Stimulated activated effector memory CD8-positive, alpha-beta T cell treated with anti-CD3 and anti-CD28 coated beads, Interleukin-12 subunit alpha, Interleukin-12 subunit beta, amount 100 ng/mL, for 72 hours (primary cell): ENCODE data around the gene HDAC9.

Experiments
- ATAC-seq: fragments of 150-1000 bp; cut with Tn5 transposase; 2 replicates; pipeline ENCODE4 v1.10.0; 2021
- DNase-seq, 2 donors: peaks; one replicate each; pipeline ENCODE4 v3.0.0; 2021 to 2022; ENCODE audit warnings: low spot score in 2 of 2
- H3K27ac Mint-ChIP-seq: one replicate; pipeline ENCODE4 v1.8.0; 2022; ENCODE audit warnings: mild to moderate bottlenecking, mixed read lengths
- H3K36me3 Mint-ChIP-seq: one replicate; pipeline ENCODE4 v1.8.0; 2022; ENCODE audit warnings: mild to moderate bottlenecking, mixed read lengths
- H3K4me1 Mint-ChIP-seq: one replicate; pipeline ENCODE4 v1.8.0; 2022; ENCODE audit warnings: mixed read lengths
- H3K4me3 Mint-ChIP-seq: one replicate; pipeline ENCODE4 v1.8.0; 2022; ENCODE audit warnings: mild to moderate bottlenecking, mixed read lengths
- H3K9me3 Mint-ChIP-seq: one replicate; pipeline ENCODE4 v1.8.0; 2022; ENCODE audit warnings: mixed read lengths

HDAC9 gene

GRCh38 chr7:18866359-18867036, 370.9 kb downstream of the HDAC9 start:
- Mint-ChIP-seq H3K9me3 (peaks cover 26% of the 10 kb centered on the region), H3K27ac (no peak overlapping the region), H3K36me3 (no peaks in the 10 kb centered on the region), H3K4me1 (no peaks in the 10 kb centered on the region), H3K4me3 (no peak overlapping the region)
- peak; percentile 98 for ATAC-seq
- no peak for DNase-seq

- DNase-seq (no peak), ATAC-seq (no peak)
- Mint-ChIP-seq H3K4me1 (no peaks in the 10 kb centered on the region), H3K27ac (no peak overlapping the region), H3K4me3 (no peak overlapping the region), H3K9me3 (peaks cover 13% of the 10 kb centered on the region), H3K36me3 (no peaks in the 10 kb centered on the region)
These were observed 376.8 kb downstream of the HDAC9 start for GRCh38 chr7:18872344-18872743.

- Mint-ChIP-seq H3K36me3 (no peaks in the 10 kb centered on the region), H3K4me3 (no peak overlapping the region), H3K4me1 (no peaks in the 10 kb centered on the region), H3K9me3 (peaks cover 7% of the 10 kb centered on the region), H3K27ac (no peak overlapping the region)
- DNase-seq (no peak), ATAC-seq (no peak)
These were observed 378.3 kb downstream of the HDAC9 start for GRCh38 chr7:18873734-18874336.

GRCh38 chr7:18874880-18875279, 379.3 kb downstream of the HDAC9 start:
- peaks cover 5% of the 10 kb centered on the region for H3K9me3 Mint-ChIP-seq
- ATAC-seq: no peak
- no peak overlapping the region for H3K4me3 Mint-ChIP-seq
- no peak for DNase-seq
- no peaks in the 10 kb centered on the region for H3K36me3 Mint-ChIP-seq
- H3K4me1 Mint-ChIP-seq: no peaks in the 10 kb centered on the region
- H3K27ac Mint-ChIP-seq: no peak overlapping the region

GRCh38 chr7:18877874-18878273, 382.3 kb downstream of the HDAC9 start:
- H3K4me3 Mint-ChIP-seq: no peak overlapping the region
- ATAC-seq: no peak
- H3K27ac Mint-ChIP-seq: no peak overlapping the region

GRCh38 chr7:18886832-18887231, 391.3 kb downstream of the HDAC9 start:
- no peaks in the 10 kb centered on the region for H3K4me1 Mint-ChIP-seq
- no peak overlapping the region for H3K27ac Mint-ChIP-seq
- DNase-seq (no peak), ATAC-seq (no peak)
- H3K9me3 Mint-ChIP-seq: peaks cover 3% of the 10 kb centered on the region
- no peak overlapping the region for H3K4me3 Mint-ChIP-seq
- H3K36me3 Mint-ChIP-seq: no peaks in the 10 kb centered on the region

More at GRCh38 chr7:18877874-18878273, 382.3 kb downstream of the HDAC9 start:
- DNase-seq: no peak
- Mint-ChIP-seq H3K4me1 (no peaks in the 10 kb centered on the region), H3K9me3 (peaks cover 4% of the 10 kb centered on the region), H3K36me3 (no peaks in the 10 kb centered on the region)

GRCh38 chr7:18889436-18889835, 393.9 kb downstream of the HDAC9 start:
- no peak for DNase-seq
- peaks cover 3% of the 10 kb centered on the region for H3K9me3 Mint-ChIP-seq
- H3K4me1 Mint-ChIP-seq: no peaks in the 10 kb centered on the region
- H3K27ac Mint-ChIP-seq: no peak overlapping the region
- no peaks in the 10 kb centered on the region for H3K36me3 Mint-ChIP-seq
- no peak for ATAC-seq
- no peak overlapping the region for H3K4me3 Mint-ChIP-seq

- Mint-ChIP-seq H3K9me3 (peaks cover 3% of the 10 kb centered on the region), H3K27ac (no peak overlapping the region), H3K4me3 (no peak overlapping the region), H3K4me1 (no peaks in the 10 kb centered on the region), H3K36me3 (no peaks in the 10 kb centered on the region)
- DNase-seq (no peak), ATAC-seq (no peak)
These were observed 394.6 kb downstream of the HDAC9 start for GRCh38 chr7:18890134-18890533.

- no peak for DNase-seq
- Mint-ChIP-seq H3K9me3 (peaks cover 3% of the 10 kb centered on the region), H3K27ac (no peak overlapping the region), H3K36me3 (no peaks in the 10 kb centered on the region), H3K4me1 (no peaks in the 10 kb centered on the region), H3K4me3 (no peak overlapping the region)
- no peak for ATAC-seq
These were observed 395.5 kb downstream of the HDAC9 start for GRCh38 chr7:18890885-18891621.

GRCh38 chr7:18893156-18893555, 397.6 kb downstream of the HDAC9 start:
- no peaks in the 10 kb centered on the region for H3K36me3 Mint-ChIP-seq

GRCh38 chr7:18894155-18894554, 398.6 kb downstream of the HDAC9 start:
- ATAC-seq (peak; percentile 28), DNase-seq (no peak)
- Mint-ChIP-seq H3K4me3 (no peak overlapping the region), H3K36me3 (no peaks in the 10 kb centered on the region), H3K9me3 (no peaks in the 10 kb centered on the region), H3K4me1 (no peaks in the 10 kb centered on the region), H3K27ac (no peak overlapping the region)

More at GRCh38 chr7:18893156-18893555, 397.6 kb downstream of the HDAC9 start:
- Mint-ChIP-seq H3K4me3 (no peak overlapping the region), H3K4me1 (no peaks in the 10 kb centered on the region), H3K27ac (no peak overlapping the region), H3K9me3 (peaks cover 3% of the 10 kb centered on the region)
- no peak for DNase-seq
- no peak for ATAC-seq

- no peaks in the 10 kb centered on the region for H3K4me1 Mint-ChIP-seq
These were observed 399.9 kb downstream of the HDAC9 start for GRCh38 chr7:18895456-18895855.

GRCh38 chr7:18896343-18896975, 400.9 kb downstream of the HDAC9 start:
- Mint-ChIP-seq H3K9me3 (no peaks in the 10 kb centered on the region), H3K4me3 (no peak overlapping the region), H3K36me3 (no peaks in the 10 kb centered on the region), H3K4me1 (no peaks in the 10 kb centered on the region), H3K27ac (no peak overlapping the region)
- ATAC-seq: no peak
- DNase-seq: no peak

More at GRCh38 chr7:18895456-18895855, 399.9 kb downstream of the HDAC9 start:
- Mint-ChIP-seq H3K4me3 (no peak overlapping the region), H3K9me3 (no peaks in the 10 kb centered on the region), H3K36me3 (no peaks in the 10 kb centered on the region), H3K27ac (no peak overlapping the region)
- DNase-seq (no peak), ATAC-seq (peak; percentile 58)

GRCh38 chr7:18900236-18900635, 404.7 kb downstream of the HDAC9 start:
- Mint-ChIP-seq H3K4me3 (no peak overlapping the region), H3K27ac (no peak overlapping the region), H3K36me3 (no peaks in the 10 kb centered on the region), H3K9me3 (peaks cover 3% of the 10 kb centered on the region), H3K4me1 (no peaks in the 10 kb centered on the region)
- DNase-seq (no peak), ATAC-seq (no peak)

GRCh38 chr7:18900803-18901202, 405.3 kb downstream of the HDAC9 start:
- Mint-ChIP-seq H3K9me3 (peaks cover 6% of the 10 kb centered on the region), H3K4me3 (no peak overlapping the region), H3K36me3 (no peaks in the 10 kb centered on the region), H3K27ac (no peak overlapping the region), H3K4me1 (no peaks in the 10 kb centered on the region)
- ATAC-seq: no peak
- DNase-seq: no peak
